WERI-Rb-1 (cell line): ENCODE measurements around the gene PEX5L.
"Not testable (repeated sequence)": the region's sequence is repeated elsewhere in the genome, so short reads cannot be mapped to it uniquely, and the experiment has no call there.

ENCODE experiments used
- DNase-seq: peaks from one replicate; pipeline ENCODE4 v3.0.0-alpha.2; 2020
- H3K27ac ChIP-seq: fragments of 250-450 bp; sonication (Bioruptor Pico); 2 replicates; pipeline ENCODE4 v1.5.1; 2020; ENCODE audit warnings: mild to moderate bottlenecking, moderate library complexity
- H3K27me3 ChIP-seq: fragments of 250-450 bp; sonication (Bioruptor Pico); 2 replicates; pipeline ENCODE4 v1.5.1; 2021; ENCODE audit warnings: mild to moderate bottlenecking, low read depth, moderate library complexity; ENCODE audit not compliant: insufficient read depth, severe bottlenecking
- H3K36me3 ChIP-seq: fragments of 250-450 bp; sonication (Bioruptor Pico); 2 replicates; pipeline ENCODE4 v1.5.1; 2020; ENCODE audit warnings: mild to moderate bottlenecking, moderate library complexity
- H3K4me3 ChIP-seq: 2 replicates; pipeline ENCODE4 v1.5.1; 2011; ENCODE audit warnings: low read depth, mild to moderate bottlenecking, control low read depth, low read length
- H3K9me3 ChIP-seq: fragments of 250-450 bp; sonication (Bioruptor Pico); 2 replicates; pipeline ENCODE4 v1.5.1; 2021; ENCODE audit warnings: mild to moderate bottlenecking, moderate library complexity; ENCODE audit not compliant: severe bottlenecking
- CTCF ChIP-seq: IDR thresholded peaks from 2 replicates; pipeline ENCODE4 v1.5.1; 2011; ENCODE audit warnings: low read depth, mild to moderate bottlenecking, control low read depth, inconsistent platforms, low read length

PEX5L gene

GRCh38 chr3:180059356-180059755 lies 22.6 kb upstream of the PEX5L start:
- H3K27ac ChIP-seq: no peak overlapping the region
- H3K9me3 ChIP-seq: no peaks in the 10 kb centered on the region
- H3K4me3 ChIP-seq: no peak overlapping the region
- H3K36me3 ChIP-seq: no peaks in the 10 kb centered on the region
- no peaks in the 10 kb centered on the region for H3K27me3 ChIP-seq
- DNase-seq: peak; percentile 17
- no peak for TF ChIP-seq CTCF

GRCh38 chr3:180058238-180058637 lies 21.5 kb upstream of the PEX5L start:
- TF ChIP-seq CTCF: no peak
- H3K36me3 ChIP-seq: no peaks in the 10 kb centered on the region

GRCh38 chr3:180055656-180056055 lies 18.9 kb upstream of the PEX5L start:
- H3K4me3 ChIP-seq, H3K27ac ChIP-seq, H3K9me3 ChIP-seq, H3K27me3 ChIP-seq, H3K36me3 ChIP-seq, DNase-seq: not testable (repeated sequence)

More at GRCh38 chr3:180058238-180058637, 21.5 kb upstream of the PEX5L start:
- Histone ChIP-seq H3K27ac (no peak overlapping the region), H3K27me3 (no peaks in the 10 kb centered on the region), H3K9me3 (no peaks in the 10 kb centered on the region), H3K4me3 (no peak overlapping the region)
- no peak for DNase-seq

GRCh38 chr3:180049391-180049790 lies 12.7 kb upstream of the PEX5L start:
- Histone ChIP-seq H3K27me3 (no peaks in the 10 kb centered on the region), H3K27ac (no peak overlapping the region), H3K36me3 (no peaks in the 10 kb centered on the region), H3K4me3 (no peak overlapping the region), H3K9me3 (no peaks in the 10 kb centered on the region)
- TF ChIP-seq CTCF: no peak
- no peak for DNase-seq

GRCh38 chr3:180048840-180049239 lies 12.1 kb upstream of the PEX5L start:
- H3K4me3 ChIP-seq: no peak overlapping the region
- H3K36me3 ChIP-seq: no peaks in the 10 kb centered on the region
- no peak for TF ChIP-seq CTCF
- H3K27ac ChIP-seq: no peak overlapping the region
- no peaks in the 10 kb centered on the region for H3K27me3 ChIP-seq
- DNase-seq: no peak
- H3K9me3 ChIP-seq: no peaks in the 10 kb centered on the region

- Histone ChIP-seq H3K36me3 (no peaks in the 10 kb centered on the region), H3K4me3 (no peak overlapping the region), H3K9me3 (no peaks in the 10 kb centered on the region), H3K27me3 (no peaks in the 10 kb centered on the region), H3K27ac (no peak overlapping the region)
- DNase-seq: no peak
- no peak for TF ChIP-seq CTCF
Measured at GRCh38 chr3:180048103-180048502, 11.4 kb upstream of the PEX5L start.
